IMR-90 (cell line): ENCODE measurements around the gene ESR2. TPM values are rescaled to one million over a fixed set of nuclear protein-coding genes. Genes with fewer than 3 reads are reported as not detected.

Source experiments
- ATAC-seq: fragments of 200-7000 bp; cut with Tn5 transposase; 2 replicates; pipeline ENCODE4 v1.9.1; 2020; ENCODE audit warnings: low read depth, mild to moderate bottlenecking, moderate library complexity
- BruUV-seq: library from RNA; stranded (reverse); fragments of 400-500 nt; replicated peaks from 2 replicates; lab custom pipeline; 2021; lab: Mats Ljungman, UMichigan
- CTCF ChIA-PET: fragments of 300-600 bp; formaldehyde crosslinking; extraction: SDS; loops from one replicate; lab custom pipeline; 2021; ENCODE audit warnings: antibody characterized with exemption; lab: Yijun Ruan, JAX
- POLR2A ChIA-PET: fragments of 300-600 bp; sonication (Branson Sonifier 250); formaldehyde crosslinking; loops from one replicate; lab custom pipeline; 2022; ENCODE audit warnings: antibody characterized with exemption; ENCODE audit not compliant: unreplicated experiment; lab: Charles Lee
- DNase-seq: peaks from one replicate; pipeline ENCODE4 v3.0.0; 2013
- H2AFZ ChIP-seq: replicated peaks from 2 replicates; pipeline ENCODE3; 2013; ENCODE audit warnings: low read length, mild to moderate bottlenecking; ENCODE audit not compliant: poor library complexity
- H2AK5ac ChIP-seq: 2 replicates; pipeline ENCODE4 v1.6.1; 2013; ENCODE audit warnings: low read depth, low read length, inconsistent platforms
- H2AK9ac ChIP-seq: replicated peaks from 2 replicates; pipeline ENCODE3; 2013; ENCODE audit warnings: mild to moderate bottlenecking, low read depth, low read length, moderate library complexity; ENCODE audit not compliant: poor library complexity
- H2BK120ac ChIP-seq: 2 replicates; pipeline ENCODE4 v1.6.1; 2013; ENCODE audit warnings: low read depth, low read length, inconsistent platforms
- H2BK15ac ChIP-seq: 3 replicates; pipeline ENCODE4 v1.6.1; 2013; ENCODE audit warnings: low read depth, low read length, inconsistent platforms
- H2BK20ac ChIP-seq: 2 replicates; pipeline ENCODE4 v1.6.1; 2013; ENCODE audit warnings: low read depth, mild to moderate bottlenecking, inconsistent platforms, low read length, moderate library complexity
- H2BK5ac ChIP-seq: 2 replicates; pipeline ENCODE4 v1.6.1; 2013; ENCODE audit warnings: mild to moderate bottlenecking, low read depth, low read length, inconsistent platforms; ENCODE audit not compliant: poor library complexity, severe bottlenecking
- H3K14ac ChIP-seq: replicated peaks from 2 replicates; pipeline ENCODE4 v1.6.1; 2013; ENCODE audit warnings: low read depth, low read length, inconsistent platforms
- H3K18ac ChIP-seq: 2 replicates; pipeline ENCODE4 v1.6.1; 2013; ENCODE audit warnings: low read depth, low read length, control low read depth
- H3K23ac ChIP-seq: 2 replicates; pipeline ENCODE4 v1.6.1; 2013; ENCODE audit warnings: low read depth, low read length, inconsistent platforms
- H3K27ac ChIP-seq: 2 replicates; pipeline ENCODE4 v1.5.1; 2013; ENCODE audit warnings: mild to moderate bottlenecking, control low read depth, low read length; ENCODE audit not compliant: insufficient read depth
- H3K27me3 ChIP-seq: 2 replicates; pipeline ENCODE4 v1.6.1; 2013; ENCODE audit warnings: low read length; ENCODE audit not compliant: control insufficient read depth, insufficient read depth
- H3K36me3 ChIP-seq: 2 replicates; pipeline ENCODE4 v1.6.1; 2013; ENCODE audit warnings: low read length, mixed read lengths; ENCODE audit not compliant: control insufficient read depth, insufficient read depth
- H3K4ac ChIP-seq: 2 replicates; pipeline ENCODE4 v1.6.1; 2013; ENCODE audit warnings: low read depth, low read length, inconsistent platforms
- H3K4me1 ChIP-seq: 2 replicates; pipeline ENCODE4 v1.6.1; 2013; ENCODE audit warnings: low read length, mixed read lengths; ENCODE audit not compliant: control insufficient read depth, insufficient read depth
- H3K4me2 ChIP-seq: 2 replicates; pipeline ENCODE4 v1.6.1; 2013; ENCODE audit warnings: low read depth, mild to moderate bottlenecking, control low read depth, low read length, moderate library complexity
- H3K4me3 ChIP-seq: 2 replicates; pipeline ENCODE4 v1.5.1; 2013; ENCODE audit warnings: low read depth, mild to moderate bottlenecking, control low read depth, low read length, moderate library complexity; ENCODE audit not compliant: insufficient read depth
- H3K56ac ChIP-seq: 2 replicates; pipeline ENCODE4 v1.6.1; 2013; ENCODE audit warnings: low read length, inconsistent platforms; ENCODE audit not compliant: insufficient read depth; ENCODE audit errors: extremely low read depth
- H3K79me1 ChIP-seq, 2 experiments: 2 replicates each; pipeline ENCODE4 v1.6.1; 2013; ENCODE audit warnings: low read length in 2 of 2, inconsistent platforms in 1 of 2, low read depth in 1 of 2
- H3K9ac ChIP-seq: 2 replicates; pipeline ENCODE4 v1.6.1; 2013; ENCODE audit warnings: low read depth, low read length, control low read depth
- H3K9me1 ChIP-seq: 2 replicates; pipeline ENCODE4 v1.6.1; 2013; ENCODE audit warnings: low read length, inconsistent platforms; ENCODE audit not compliant: insufficient read depth
- H3K9me3 ChIP-seq: 2 replicates; pipeline ENCODE4 v1.6.1; 2013; ENCODE audit warnings: low read length; ENCODE audit not compliant: control insufficient read depth, insufficient read depth
- H4K20me1 ChIP-seq: 2 replicates; pipeline ENCODE4 v1.6.1; 2013; ENCODE audit warnings: low read length, inconsistent platforms; ENCODE audit not compliant: insufficient read depth
- H4K5ac ChIP-seq: 2 replicates; pipeline ENCODE4 v1.6.1; 2013; ENCODE audit warnings: mild to moderate bottlenecking, low read depth, low read length, control low read depth
- H4K8ac ChIP-seq, 2 experiments: 2 replicates each; pipeline ENCODE4 v1.6.1; 2013; ENCODE audit warnings: low read depth in 2 of 2, low read length in 2 of 2, control low read depth in 1 of 2, inconsistent platforms in 1 of 2
- H4K91ac ChIP-seq: 2 replicates; pipeline ENCODE4 v1.6.1; 2013; ENCODE audit warnings: low read depth, low read length, inconsistent platforms; ENCODE audit not compliant: insufficient read depth
- BHLHE40 ChIP-seq: fragments of 150-350 bp; IDR thresholded peaks from 2 replicates; pipeline ENCODE4 v1.6.1; 2016; ENCODE audit warnings: mild to moderate bottlenecking, low read depth, low read length
- CEBPB ChIP-seq: IDR thresholded peaks from 2 replicates; pipeline ENCODE4 v1.6.1; 2012; ENCODE audit warnings: low read depth, low read length, improper control_type of control experiment
- CHD1 ChIP-seq: IDR thresholded peaks from 2 replicates; pipeline ENCODE4 v1.6.1; 2012; ENCODE audit warnings: low read depth, low read length, improper control_type of control experiment
- CTCF ChIP-seq: conservative IDR thresholded peaks from 2 replicates; pipeline ENCODE4 v1.5.1; 2012; ENCODE audit warnings: mild to moderate bottlenecking, low read depth, low read length, improper control_type of control experiment
- ELK1 ChIP-seq: fragments of 150-350 bp; IDR thresholded peaks from 2 replicates; pipeline ENCODE4 v1.6.1; 2016; ENCODE audit warnings: low read depth, mild to moderate bottlenecking, low read length, moderate library complexity, borderline replicate concordance
- FOS ChIP-seq: fragments of 150-350 bp; IDR thresholded peaks from 2 replicates; pipeline ENCODE4 v1.6.1; 2016; ENCODE audit warnings: low read depth, low read length
- MAFK ChIP-seq: IDR thresholded peaks from 2 replicates; pipeline ENCODE4 v1.6.1; 2012; ENCODE audit warnings: low read depth, low read length, improper control_type of control experiment
- MAZ ChIP-seq: IDR thresholded peaks from 2 replicates; pipeline ENCODE4 v1.6.1; 2012; ENCODE audit warnings: low read depth, mild to moderate bottlenecking, low read length, improper control_type of control experiment, moderate library complexity, borderline replicate concordance
- MXI1 ChIP-seq: IDR thresholded peaks from 2 replicates; pipeline ENCODE4 v1.6.1; 2012; ENCODE audit warnings: low read depth, mild to moderate bottlenecking, low read length, moderate library complexity, borderline replicate concordance
- NFE2L2 ChIP-seq: fragments of 150-350 bp; IDR thresholded peaks from 2 replicates; pipeline ENCODE4 v1.6.1; 2016; ENCODE audit warnings: low read depth, mild to moderate bottlenecking, low read length
- POLR2A ChIP-seq: IDR thresholded peaks from 2 replicates; pipeline ENCODE4 v1.6.1; 2012; ENCODE audit warnings: mild to moderate bottlenecking, low read depth, low read length
- RAD21 ChIP-seq: IDR thresholded peaks from 2 replicates; pipeline ENCODE4 v1.6.1; 2012; ENCODE audit warnings: low read length, improper control_type of control experiment
- RCOR1 ChIP-seq: IDR thresholded peaks from 2 replicates; pipeline ENCODE4 v1.6.1; 2012; ENCODE audit warnings: mild to moderate bottlenecking, low read length, improper control_type of control experiment; ENCODE audit not compliant: insufficient replicate concordance
- RFX5 ChIP-seq: IDR thresholded peaks from 2 replicates; pipeline ENCODE4 v1.8.0; 2012; ENCODE audit warnings: low read depth, mild to moderate bottlenecking, low read length, moderate library complexity
- SMC3 ChIP-seq: fragments of 150-350 bp; IDR thresholded peaks from 2 replicates; pipeline ENCODE4 v1.6.1; 2016; ENCODE audit warnings: low read depth, mild to moderate bottlenecking, antibody characterized with exemption, low read length, moderate library complexity
- USF2 ChIP-seq: fragments of 150-350 bp; IDR thresholded peaks from 2 replicates; pipeline ENCODE4 v1.6.1; 2017; ENCODE audit warnings: mild to moderate bottlenecking, antibody characterized with exemption, low read length, low read depth
- WGBS, 2 experiments: methylation state at CpG; one replicate each; pipeline versions ENCODE4 v1.1.5 to v1.1.7; 2013; ENCODE audit warnings: missing lambda C conversion rate in 2 of 2; ENCODE audit not compliant: insufficient read length in 1 of 2; ENCODE audit errors: extremely low coverage in 2 of 2; 5-methylcytosine and 5-hydroxymethylcytosine counted together
- dilution Hi-C: fragments of 300-500 bp; cut with HindIII; formaldehyde crosslinking; loops from one replicate; pipeline ENCODE4 v1.14.3; 2018; ENCODE audit warnings: low sequenced_read_pairs; ENCODE audit not compliant: unreplicated experiment
- in situ Hi-C: fragments of 300-500 bp; cut with MboI; formaldehyde crosslinking; loops from 3 replicates; pipeline ENCODE4 v1.14.3; 2019; ENCODE audit warnings: low sequenced_read_pairs, inconsistent platforms, mixed read lengths
- intact Hi-C: fragments of 100-400 bp; cut with micrococcal nuclease; formaldehyde crosslinking; loops from 2 replicates; pipeline ENCODE4 v1.10.0; 2022
- polyA plus RNA-seq, 3 experiments: library from polyadenylated mRNA; depleted of rRNA; stranded (reverse); fragments of >200 nt; gene quantifications; 2 replicates each; pipeline ENCODE4 v1.2.3, GENCODE V29; 2012; ENCODE audit warnings: low replicate concordance in 1 of 3
- total RNA-seq: library from RNA; depleted of rRNA; stranded (reverse); fragments of >200 nt; gene quantifications from 2 replicates; pipeline ENCODE4 v1.2.3, GENCODE V29; 2012

Gene ESR2
- total and polyA plus RNA-seq, 2 of the 4 experiments (the other 2 are of a cell fraction) = under 0.01 to 0.03 TPM

DNA sequence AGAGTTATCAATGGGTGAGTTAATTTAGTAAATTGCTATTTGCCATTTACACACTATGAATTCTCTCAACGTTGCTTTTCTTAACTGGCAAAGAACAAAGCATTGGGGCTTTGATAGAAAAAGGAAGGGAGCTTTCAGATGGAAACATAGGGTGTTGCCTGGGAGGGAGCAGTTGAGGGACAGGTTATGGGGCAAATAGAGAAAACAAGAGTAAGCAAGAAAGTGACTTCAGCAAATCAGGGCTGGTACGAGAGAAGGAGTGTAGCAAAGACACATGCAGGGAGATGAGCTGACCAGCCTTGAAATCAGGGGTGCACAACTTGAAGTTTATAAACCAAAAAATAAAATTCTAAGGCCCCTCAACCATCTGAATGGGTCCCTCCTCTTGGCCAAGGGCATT lies 15.7 kb downstream of the ESR2 start:
- Histone ChIP-seq H4K20me1 (no peaks in the 10 kb centered on the region), H3K4me1 (peaks cover 3% of the 10 kb centered on the region; the same call in 1 of the 2 replicates), H3K79me1 (no peaks in the 10 kb centered on the region), H3K4me2 (no peak overlapping the region), H3K27ac (no peak overlapping the region), H2AK5ac (no peak overlapping the region), H3K56ac (no peak overlapping the region), H3K9ac (no peak overlapping the region), H2BK5ac (no peak overlapping the region), H3K14ac (no peak overlapping the region), H3K23ac (no peak overlapping the region), H3K9me1 (no peaks in the 10 kb centered on the region), H4K5ac (no peak overlapping the region), H3K36me3 (no peaks in the 10 kb centered on the region), H4K8ac (no peak overlapping the region), H2BK20ac (no peak overlapping the region), H3K4me3 (no peak overlapping the region), H2AFZ (no peak overlapping the region), H4K91ac (no peak overlapping the region), H3K9me3 (no peaks in the 10 kb centered on the region), H3K18ac (no peak overlapping the region), H2BK120ac (no peak overlapping the region), H3K27me3 (no peaks in the 10 kb centered on the region; the same call in 1 of the 2 replicates), H2BK15ac (no peak overlapping the region), H3K4ac (no peak overlapping the region), H2AK9ac (no peak overlapping the region)
- TF ChIP-seq RAD21 (no peak), SMC3 (no peak), BHLHE40 (no peak), NFE2L2 (no peak), MAZ (no peak), CEBPB (no peak), USF2 (no peak), FOS (no peak), RFX5 (no peak), POLR2A (no peak), ELK1 (no peak), CHD1 (no peak), RCOR1 (no peak), MXI1 (no peak), MAFK (no peak), CTCF (no peak)
- no TSS peak for BruUV-seq
- intact Hi-C loops (no loop called here), dilution Hi-C loops (loop anchor here (25.0 kb wide), 1 partner anchor 241 kb away; no protein-coding TSS in a partner anchor), in situ Hi-C loops (no loop called here)
- CTCF ChIA-PET = no interaction called here
- no CpG with 5 or more reads among the region's 2 CpGs for WGBS, 2 experiments
- DNase-seq (no peak), ATAC-seq (no peak)
- POLR2A ChIA-PET = no interaction called here
